GM12878 (cell line): ENCODE data around the gene REPS1. TPM values are rescaled to one million over a fixed set of nuclear protein-coding genes. Genes with fewer than 3 reads are reported as not detected.

Experiments
- polyA plus RNA-seq, 11 experiments: library from polyadenylated mRNA; depleted of rRNA in 4 of 11; unstranded in 6 of 11; stranded (reverse) in 5 of 11; fragments of >200 nt; fragmentation: Nextera tagmentation in 4 of 11; fragmentation: Illumina TruSeq in 1 of 11; extraction: Ambion mirVana in 4 of 11; extraction: Trizol in 1 of 11; gene quantifications; 1 replicate in 1 of 11; 2 replicates in 10 of 11; pipeline versions ENCODE4 v1.2.1 to v1.2.3, GENCODE V29; 2011 to 2016; ENCODE audit warnings: inconsistent platforms in 2 of 11, missing spikeins in 2 of 11, low read depth in 1 of 11
- total RNA-seq, 4 experiments: library from RNA; depleted of rRNA in 3 of 4; stranded (reverse); fragments of >200 nt in 3 of 4; fragmentation: Illumina TruSeq in 1 of 4; extraction: Trizol in 1 of 4; gene quantifications; 2 replicates each; pipeline versions ENCODE4 v1.2.1 to v1.2.3, GENCODE V29; 2013 to 2021

REPS1 gene
- total and polyA plus RNA-seq, 10 of the 15 experiments (the other 5 are each of a cell fraction or from before 2014, with no cell fraction given), result 13.7 to 59.3 (median 31.7) TPM

Other genes starting within 250 kb of the REPS1 start
- gene CCDC28A, start 214.5 kb downstream of the REPS1 start, total RNA-seq (2014; rRNA removed), result 14.5 and 15.6 TPM in 2 replicates
- gene CCDC28A, start 214.5 kb downstream of the REPS1 start, total RNA-seq (2014; rRNA removed; fragmentation: Illumina TruSeq; extraction: Trizol), result 17.3 and 17.6 TPM in 2 replicates
- 12.5 and 13.5 TPM in 2 replicates for gene CCDC28A, start 214.5 kb downstream of the REPS1 start, total RNA-seq (2021)
- gene CCDC28A, start 214.5 kb downstream of the REPS1 start, polyA plus RNA-seq (2011; rRNA removed), result 38.8 and 49.2 TPM in 2 replicates
- 18.8 and 20.6 TPM in 2 replicates for gene CCDC28A, start 214.5 kb downstream of the REPS1 start, polyA plus RNA-seq (2014; fragmentation: Illumina TruSeq; extraction: Trizol)
- gene CCDC28A, start 214.5 kb downstream of the REPS1 start, polyA plus RNA-seq (2014; fragmentation: Nextera tagmentation; extraction: Ambion mirVana), result 10 to 100 TPM; 19.6 to 20.5 TPM
- gene CCDC28A, start 214.5 kb downstream of the REPS1 start, polyA plus RNA-seq (2014; rRNA removed), result 15.0 and 18.0 TPM in 2 replicates
- gene CCDC28A, start 214.5 kb downstream of the REPS1 start, polyA plus RNA-seq (2016; fragmentation: Nextera tagmentation; extraction: Ambion mirVana), result 10 to 100 TPM; 23.2 to 24.6 TPM
- gene ECT2L, start 192.2 kb downstream of the REPS1 start, total RNA-seq (2014; rRNA removed), result not detected in 2 replicates
- gene ECT2L, start 192.2 kb downstream of the REPS1 start, total RNA-seq (2014; rRNA removed; fragmentation: Illumina TruSeq; extraction: Trizol), result not detected in 2 replicates
- not detected in 2 replicates for gene ECT2L, start 192.2 kb downstream of the REPS1 start, total RNA-seq (2021)
- gene ECT2L, start 192.2 kb downstream of the REPS1 start, polyA plus RNA-seq (2011; rRNA removed), result 0.12 TPM in 1 of 2 replicates, not detected in the other
- gene ECT2L, start 192.2 kb downstream of the REPS1 start, polyA plus RNA-seq (2014; fragmentation: Illumina TruSeq; extraction: Trizol), result not detected in 2 replicates
- not detected for gene ECT2L, start 192.2 kb downstream of the REPS1 start, polyA plus RNA-seq (2014; fragmentation: Nextera tagmentation; extraction: Ambion mirVana)
- not detected in 2 replicates for gene ECT2L, start 192.2 kb downstream of the REPS1 start, polyA plus RNA-seq (2014; rRNA removed)
- under 1 TPM; 0.05 to 0.09 TPM for gene ECT2L, start 192.2 kb downstream of the REPS1 start, polyA plus RNA-seq (2016; fragmentation: Nextera tagmentation; extraction: Ambion mirVana)
- 116 and 148 TPM in 2 replicates for gene ABRACL, start 40.5 kb upstream of the REPS1 start, total RNA-seq (2014; rRNA removed)
- 141 and 144 TPM in 2 replicates for gene ABRACL, start 40.5 kb upstream of the REPS1 start, total RNA-seq (2014; rRNA removed; fragmentation: Illumina TruSeq; extraction: Trizol)
- gene ABRACL, start 40.5 kb upstream of the REPS1 start, total RNA-seq (2021), result 108 and 111 TPM in 2 replicates
- gene ABRACL, start 40.5 kb upstream of the REPS1 start, polyA plus RNA-seq (2011; rRNA removed), result 179 and 270 TPM in 2 replicates
- gene ABRACL, start 40.5 kb upstream of the REPS1 start, polyA plus RNA-seq (2014; fragmentation: Illumina TruSeq; extraction: Trizol), result 161 and 187 TPM in 2 replicates
- gene ABRACL, start 40.5 kb upstream of the REPS1 start, polyA plus RNA-seq (2014; fragmentation: Nextera tagmentation; extraction: Ambion mirVana), result 100 to 1,000 TPM; 636 to 647 TPM
- 168 and 204 TPM in 2 replicates for gene ABRACL, start 40.5 kb upstream of the REPS1 start, polyA plus RNA-seq (2014; rRNA removed)
- gene ABRACL, start 40.5 kb upstream of the REPS1 start, polyA plus RNA-seq (2016; fragmentation: Nextera tagmentation; extraction: Ambion mirVana), result 100 to 1,000 TPM; 312 to 358 TPM
- 3.9 and 4.5 TPM in 2 replicates for gene HECA, start 146.8 kb upstream of the REPS1 start, total RNA-seq (2014; rRNA removed)
- gene HECA, start 146.8 kb upstream of the REPS1 start, total RNA-seq (2014; rRNA removed; fragmentation: Illumina TruSeq; extraction: Trizol), result 3.5 and 3.7 TPM in 2 replicates
- 4.5 and 4.7 TPM in 2 replicates for gene HECA, start 146.8 kb upstream of the REPS1 start, total RNA-seq (2021)
- 7.2 and 9.4 TPM in 2 replicates for gene HECA, start 146.8 kb upstream of the REPS1 start, polyA plus RNA-seq (2011; rRNA removed)
- 2.8 TPM in 2 replicates for gene HECA, start 146.8 kb upstream of the REPS1 start, polyA plus RNA-seq (2014; fragmentation: Illumina TruSeq; extraction: Trizol)
- under 1 TPM; 0.64 to 0.82 TPM for gene HECA, start 146.8 kb upstream of the REPS1 start, polyA plus RNA-seq (2014; fragmentation: Nextera tagmentation; extraction: Ambion mirVana)
- 2.4 and 2.6 TPM in 2 replicates for gene HECA, start 146.8 kb upstream of the REPS1 start, polyA plus RNA-seq (2014; rRNA removed)
- gene HECA, start 146.8 kb upstream of the REPS1 start, polyA plus RNA-seq (2016; fragmentation: Nextera tagmentation; extraction: Ambion mirVana), result under 1 TPM; 0.52 to 0.59 TPM